Mucosa of rectum (tissue), 2 donors: ENCODE results near the gene PDCD1.
"Not testable (repeated sequence)": the region's sequence is repeated elsewhere in the genome, so short reads cannot be mapped to it uniquely, and the experiment has no call there.

Experiments
- H3K27ac ChIP-seq, 2 donors: one replicate each; pipeline ENCODE4 v1.7.0; 2013; ENCODE audit warnings: inconsistent platforms in 2 of 2, low read depth in 2 of 2, low read length in 2 of 2
- H3K27me3 ChIP-seq, 2 donors: one replicate each; pipeline ENCODE4 v1.7.0; 2013; ENCODE audit warnings: low read length in 2 of 2; ENCODE audit not compliant: control insufficient read depth in 2 of 2, insufficient read depth in 2 of 2
- H3K36me3 ChIP-seq, 2 donors: one replicate each; pipeline ENCODE4 v1.7.0; 2013; ENCODE audit warnings: low read length in 2 of 2; ENCODE audit not compliant: control insufficient read depth in 2 of 2, insufficient read depth in 2 of 2
- H3K4me1 ChIP-seq, 2 donors: one replicate each; pipeline ENCODE4 v1.7.0; 2013; ENCODE audit warnings: low read length in 2 of 2, mild to moderate bottlenecking in 1 of 2; ENCODE audit not compliant: control insufficient read depth in 2 of 2, insufficient read depth in 2 of 2
- H3K4me3 ChIP-seq, 2 donors: one replicate each; pipeline ENCODE4 v1.7.0; 2013; ENCODE audit warnings: low read length in 2 of 2
- H3K9ac ChIP-seq, 2 donors: one replicate each; pipeline ENCODE4 v1.7.0; 2013; ENCODE audit warnings: low read length in 2 of 2, low read depth in 1 of 2, mild to moderate bottlenecking in 1 of 2
- H3K9me3 ChIP-seq, 2 donors: one replicate each; pipeline ENCODE4 v1.7.0; 2013; ENCODE audit warnings: low read length in 2 of 2; ENCODE audit not compliant: control insufficient read depth in 2 of 2
- donor health status: healthy.
- donor health status: Normal muscosa, but diverticular disease.

The PDCD1 gene

GRCh38 chr2:241877989-241878970, 19.6 kb upstream of the PDCD1 start:
- Histone ChIP-seq H3K4me1 (peaks cover 16% of the 10 kb centered on the region in 2 donors), H3K36me3 (no peaks in the 10 kb centered on the region), H3K9me3 (no peaks in the 10 kb centered on the region), H3K27ac (no peak overlapping the region), H3K4me3 (no peak overlapping the region), H3K9ac (no peak overlapping the region), H3K27me3 (no peaks in the 10 kb centered on the region)

- no peaks in the 10 kb centered on the region for H3K9me3 ChIP-seq
- H3K9ac ChIP-seq: no peak overlapping the region
- H3K4me1 ChIP-seq: peaks cover 12% of the 10 kb centered on the region in 2 donors
Observed at GRCh38 chr2:241877197-241877685, 18.5 kb upstream of the PDCD1 start.

GRCh38 chr2:241876528-241877196, 18.0 kb upstream of the PDCD1 start:
- Histone ChIP-seq H3K36me3 (no peaks in the 10 kb centered on the region), H3K4me1 (peaks cover 7% of the 10 kb centered on the region in 2 donors), H3K27me3 (no peaks in the 10 kb centered on the region), H3K4me3 (no peak overlapping the region), H3K9me3 (no peaks in the 10 kb centered on the region), H3K27ac (no peak overlapping the region), H3K9ac (no peak overlapping the region)

More at GRCh38 chr2:241877197-241877685, 18.5 kb upstream of the PDCD1 start:
- Histone ChIP-seq H3K36me3 (no peaks in the 10 kb centered on the region), H3K4me3 (no peak overlapping the region), H3K27ac (no peak overlapping the region), H3K27me3 (no peaks in the 10 kb centered on the region)

GRCh38 chr2:241875754-241876527, 17.2 kb upstream of the PDCD1 start:
- H3K36me3 ChIP-seq, H3K9ac ChIP-seq: not testable (repeated sequence)

GRCh38 chr2:241874277-241874925, 15.7 kb upstream of the PDCD1 start:
- Histone ChIP-seq H3K4me3 (no peak overlapping the region), H3K9me3 (no peaks in the 10 kb centered on the region), H3K9ac (no peak overlapping the region), H3K27ac (no peak overlapping the region), H3K27me3 (no peaks in the 10 kb centered on the region), H3K36me3 (no peaks in the 10 kb centered on the region), H3K4me1 (peaks cover 0 to 2% of the 10 kb centered on the region in 2 donors)

More at GRCh38 chr2:241875754-241876527, 17.2 kb upstream of the PDCD1 start:
- not testable (repeated sequence) for H3K27ac ChIP-seq, H3K4me1 ChIP-seq, H3K4me3 ChIP-seq, H3K9me3 ChIP-seq, H3K27me3 ChIP-seq

- peaks cover 0 to 2% of the 10 kb centered on the region in 2 donors for H3K4me1 ChIP-seq
Observed at GRCh38 chr2:241873803-241874110, 15.1 kb upstream of the PDCD1 start.

GRCh38 chr2:241873081-241873802, 14.5 kb upstream of the PDCD1 start:
- Histone ChIP-seq H3K9ac (no peak overlapping the region), H3K27ac (no peak overlapping the region), H3K4me1 (peaks cover 0 to 2% of the 10 kb centered on the region in 2 donors), H3K27me3 (peaks cover 0 to 4% of the 10 kb centered on the region in 2 donors), H3K4me3 (no peak overlapping the region), H3K9me3 (no peaks in the 10 kb centered on the region), H3K36me3 (no peaks in the 10 kb centered on the region)

More at GRCh38 chr2:241873803-241874110, 15.1 kb upstream of the PDCD1 start:
- no peak overlapping the region for H3K9ac ChIP-seq
- H3K4me3 ChIP-seq: no peak overlapping the region
- H3K27ac ChIP-seq: no peak overlapping the region
- no peaks in the 10 kb centered on the region for H3K9me3 ChIP-seq
- H3K36me3 ChIP-seq: no peaks in the 10 kb centered on the region
- no peaks in the 10 kb centered on the region for H3K27me3 ChIP-seq

- H3K9ac ChIP-seq: no peak overlapping the region
- no peak overlapping the region for H3K4me3 ChIP-seq
- H3K36me3 ChIP-seq: no peaks in the 10 kb centered on the region
- no peaks in the 10 kb centered on the region for H3K4me1 ChIP-seq
- H3K9me3 ChIP-seq: no peaks in the 10 kb centered on the region
- peaks cover 0 to 12% of the 10 kb centered on the region in 2 donors for H3K27me3 ChIP-seq
- H3K27ac ChIP-seq: no peak overlapping the region
Observed at GRCh38 chr2:241872313-241872642, 13.6 kb upstream of the PDCD1 start.
